Measurements from ENCODE around the gene MPRIP. TPM values are rescaled to one million over a fixed set of nuclear protein-coding genes. Genes with fewer than 3 reads are reported as not detected.

The MPRIP gene
- polyA plus RNA-seq, 1 of the 3 experiments (the other 2 are of a cell fraction): 64.4 TPM

- peaks cover 17% of the 10 kb centered on the region for H3F3A ChIP-seq (replicated peaks; ENCODE audit: insufficient read depth)
- ChIA-PET POLR2A (no interaction called here), CTCF (interaction anchor here (0.6 kb wide), 1 partner anchor 347 kb away, joined by 3 read pairs; no protein-coding TSS in a partner anchor)
- H3K36me3 ChIP-seq (replicated peaks in 1 of 2; ENCODE audit: control insufficient read depth in 1 of 2, insufficient read depth in 2 of 2, low read length in 1 of 2): peaks cover 0 to 2% of the 10 kb centered on the region in 2 experiments
- peak overlapping the region; percentile 57 to 65 for H3K4me3 ChIP-seq (ENCODE audit: low read depth in 2 of 2, low read length in 1 of 2)
- H3K9me2 ChIP-seq: no peaks in the 10 kb centered on the region
- WGBS (ENCODE audit: low lambda C conversion rate): 88% methylated on average over 6 of the region's 14 CpGs
- H3K79me2 ChIP-seq (ENCODE audit: insufficient read depth): peaks cover 12% of the 10 kb centered on the region; the same call in 1 of the 2 replicates
- no peaks in the 10 kb centered on the region for H3K27me3 ChIP-seq (ENCODE audit: insufficient read depth)
- H3K4me1 ChIP-seq (ENCODE audit: control insufficient read depth in 1 of 2, insufficient read depth in 2 of 2, low read depth in 1 of 2, low read length in 1 of 2): peaks cover 20 to 29% of the 10 kb centered on the region in 2 experiments; a peak in 3 of 4 replicates
- H3K9me3 ChIP-seq: no peaks in the 10 kb centered on the region
- peak overlapping the region; percentile 99 for H3K4me2 ChIP-seq
- H2AFZ ChIP-seq (ENCODE audit: low read depth): no peak overlapping the region
- peak overlapping the region; percentile 76; the same call in 1 of the 2 replicates for H3K9ac ChIP-seq
- no peak for TF ChIP-seq USF1 (IDR thresholded peaks at IDR 0.05; ENCODE audit: borderline replicate concordance, low read depth)
- TF ChIP-seq YY1 (IDR thresholded peaks at IDR 0.05; ENCODE audit: low read depth): no peak
- TF ChIP-seq CHD2 (IDR thresholded peaks at IDR 0.05; ENCODE audit: low read length, partially characterized antibody): no peak
- TF ChIP-seq PBX3 (IDR thresholded peaks at IDR 0.05): no peak
- TF ChIP-seq RCOR1 (IDR thresholded peaks at IDR 0.05; ENCODE audit: low read length): no peak
- TF ChIP-seq POLR2AphosphoS5 (IDR thresholded peaks at IDR 0.05; ENCODE audit: low read depth, low read length): no peak
- H4K20me1 ChIP-seq (ENCODE audit: insufficient read depth): no peaks in the 10 kb centered on the region
- DNase-seq: no peak
- H3K27ac ChIP-seq (ENCODE audit: low read depth in 2 of 2, low read length in 1 of 2): no peak overlapping the region
Observed at GRCh38 chr17:17204635-17205231, 162.5 kb downstream of the MPRIP start.

- peak overlapping the region in 1 of 2 experiments; percentile 40; a peak in 3 of 4 replicates for H3K27ac ChIP-seq (ENCODE audit: low read depth in 2 of 2, low read length in 1 of 2)
- POLR2A ChIA-PET: interaction anchor here (1.0 kb wide), 1 partner anchor 9 kb away, joined by 3 read pairs; no protein-coding TSS in a partner anchor
- H3K9ac ChIP-seq: peak overlapping the region; percentile 76
Observed at GRCh38 chr17:17205368-17206123, 163.3 kb downstream of the MPRIP start.

More at GRCh38 chr17:17205368-17206123, 163.3 kb downstream of the MPRIP start:
- H3K9me3 ChIP-seq: no peaks in the 10 kb centered on the region
- WGBS (ENCODE audit: low lambda C conversion rate): 9% methylated on average over 25 of the region's 70 CpGs
- peak overlapping the region; percentile 57 to 65 for H3K4me3 ChIP-seq (ENCODE audit: low read depth in 2 of 2, low read length in 1 of 2)
- H4K20me1 ChIP-seq (ENCODE audit: insufficient read depth): no peaks in the 10 kb centered on the region
- H3K4me1 ChIP-seq (ENCODE audit: control insufficient read depth in 1 of 2, insufficient read depth in 2 of 2, low read depth in 1 of 2, low read length in 1 of 2): peaks cover 20 to 29% of the 10 kb centered on the region in 2 experiments; a peak in 3 of 4 replicates
- H3K36me3 ChIP-seq (replicated peaks in 1 of 2; ENCODE audit: control insufficient read depth in 1 of 2, insufficient read depth in 2 of 2, low read length in 1 of 2): peaks cover 0 to 2% of the 10 kb centered on the region in 2 experiments
- H2AFZ ChIP-seq (ENCODE audit: low read depth): peak overlapping the region; percentile 87
- CTCF ChIA-PET: no interaction called here
- peaks cover 12% of the 10 kb centered on the region; the same call in 1 of the 2 replicates for H3K79me2 ChIP-seq (ENCODE audit: insufficient read depth)
- peak; percentile 80 for DNase-seq
- H3F3A ChIP-seq (replicated peaks; ENCODE audit: insufficient read depth): peaks cover 17% of the 10 kb centered on the region
- no peaks in the 10 kb centered on the region for H3K27me3 ChIP-seq (ENCODE audit: insufficient read depth)
- H3K9me2 ChIP-seq: no peaks in the 10 kb centered on the region
- TF ChIP-seq RCOR1 (IDR thresholded peaks at IDR 0.05; ENCODE audit: low read length): no peak
- TF ChIP-seq MAX (IDR thresholded peaks at IDR 0.05; ENCODE audit: low read depth): peak; percentile 61
- peak overlapping the region; percentile 99 for H3K4me2 ChIP-seq
